Neural cell (in vitro differentiated cells): ENCODE results near the gene SPATA31C2. TPM values are rescaled to one million over a fixed set of nuclear protein-coding genes. Genes with fewer than 3 reads are reported as not detected.

Experiments used
- H2AFZ ChIP-seq: fragments of 200-600, 300-800 bp; sonication (generic), shearing (Covaris generic); 2 replicates; pipeline ENCODE4 v1.6.0; 2014; ENCODE audit warnings: low read depth, mild to moderate bottlenecking, antibody characterized with exemption, low read length, moderate library complexity
- H3F3A ChIP-seq: fragments of 200-600 bp; shearing (Covaris generic); 2 replicates; pipeline ENCODE4 v1.6.1; 2016; ENCODE audit warnings: mild to moderate bottlenecking, moderate library complexity, mixed read lengths, antibody characterized with exemption, low read length; ENCODE audit not compliant: insufficient read depth, poor library complexity, severe bottlenecking
- H3K27ac ChIP-seq: fragments of 200-600, 300-800 bp; sonication (generic), shearing (Covaris generic); 2 replicates; pipeline ENCODE4 v1.5.1; 2014; ENCODE audit warnings: mild to moderate bottlenecking, low read length, moderate library complexity
- H3K27me3 ChIP-seq: fragments of 300-800, 200-600 bp; sonication (generic), shearing (Covaris generic); 2 replicates; pipeline ENCODE4 v1.6.0; 2014; ENCODE audit warnings: mild to moderate bottlenecking, low read depth, low read length, moderate library complexity; ENCODE audit not compliant: insufficient read depth
- H3K36me3 ChIP-seq: fragments of 300-800, 200-600 bp; sonication (generic), shearing (Covaris generic); 2 replicates; pipeline ENCODE4 v1.5.1; 2014; ENCODE audit warnings: mild to moderate bottlenecking, antibody characterized with exemption, low read length, moderate library complexity; ENCODE audit not compliant: insufficient read depth
- H3K4me2 ChIP-seq: fragments of 300-800, 200-600 bp; sonication (generic), shearing (Covaris generic); 2 replicates; pipeline ENCODE4 v1.6.0; 2014; ENCODE audit warnings: mild to moderate bottlenecking, low read length
- H3K4me3 ChIP-seq: fragments of 300-800, 200-600 bp; sonication (generic), shearing (Covaris generic); 2 replicates; pipeline ENCODE4 v1.5.1; 2014; ENCODE audit warnings: mild to moderate bottlenecking, low read length, moderate library complexity
- H3K79me2 ChIP-seq: fragments of 200-600 bp; shearing (Covaris generic); replicated peaks from 2 replicates; pipeline ENCODE4 v1.6.0; 2014; ENCODE audit warnings: mild to moderate bottlenecking, low read length, moderate library complexity; ENCODE audit not compliant: insufficient read depth
- H3K9ac ChIP-seq: fragments of 300-800, 200-600 bp; sonication (generic), shearing (Covaris generic); 2 replicates; pipeline ENCODE4 v1.6.1; 2016; ENCODE audit warnings: mild to moderate bottlenecking, low read length, mixed read lengths
- H3K9me2 ChIP-seq: fragments of 200-600 bp; shearing (Covaris generic); 2 replicates; pipeline ENCODE4 v1.6.1; 2016; ENCODE audit warnings: mild to moderate bottlenecking, low read length, mixed read lengths; ENCODE audit not compliant: insufficient read depth
- H3K9me3 ChIP-seq: fragments of 200-600, 300-800 bp; sonication (generic), shearing (Covaris generic); 2 replicates; pipeline ENCODE4 v1.6.1; 2016; ENCODE audit warnings: mild to moderate bottlenecking, mixed run types, low read length, moderate library complexity, mixed read lengths
- H4K20me1 ChIP-seq: fragments of 200-600 bp; shearing (Covaris generic); 2 replicates; pipeline ENCODE4 v1.6.1; 2016; ENCODE audit warnings: mild to moderate bottlenecking, mixed run types; ENCODE audit not compliant: insufficient read depth
- CTCF ChIP-seq: fragments of 450-650 bp; IDR thresholded peaks from 2 replicates; pipeline ENCODE4 v1.5.1; 2014; ENCODE audit warnings: antibody characterized with exemption, mild to moderate bottlenecking, moderate library complexity; ENCODE audit not compliant: poor library complexity, severe bottlenecking
- EP300 ChIP-seq: fragments of 450-650 bp; conservative IDR thresholded peaks from 2 replicates; pipeline ENCODE4 v1.6.1; 2014; ENCODE audit warnings: antibody characterized with exemption, mild to moderate bottlenecking, moderate library complexity; ENCODE audit not compliant: poor library complexity, severe bottlenecking
- EZH2 ChIP-seq: fragments of 200-600, 300-800 bp; shearing (Covaris generic), sonication (generic); IDR thresholded peaks from 2 replicates; pipeline ENCODE4 v1.6.1; 2014; ENCODE audit warnings: antibody characterized with exemption, low read length, borderline replicate concordance, mild to moderate bottlenecking; ENCODE audit not compliant: insufficient read depth, poor library complexity, severe bottlenecking
- MXI1 ChIP-seq: fragments of 450-650 bp; conservative IDR thresholded peaks from 2 replicates; pipeline ENCODE4 v1.6.1; 2014; ENCODE audit warnings: antibody characterized with exemption, mild to moderate bottlenecking; ENCODE audit not compliant: poor library complexity, severe bottlenecking
- POLR2AphosphoS5 ChIP-seq: IDR thresholded peaks from 2 replicates; pipeline ENCODE4 v1.6.1; 2012
- RAD21 ChIP-seq: fragments of 450-650 bp; conservative IDR thresholded peaks from 2 replicates; pipeline ENCODE4 v1.6.1; 2014; ENCODE audit warnings: antibody characterized with exemption, mild to moderate bottlenecking, moderate library complexity
- REST ChIP-seq: IDR thresholded peaks from 2 replicates; pipeline ENCODE4 v1.6.1; 2012; ENCODE audit warnings: borderline replicate concordance
- SMC3 ChIP-seq: fragments of 450-650 bp; conservative IDR thresholded peaks from 2 replicates; pipeline ENCODE4 v1.6.1; 2014; ENCODE audit warnings: antibody characterized with exemption, mild to moderate bottlenecking, moderate library complexity; ENCODE audit not compliant: poor library complexity
- TAF1 ChIP-seq: IDR thresholded peaks from 2 replicates; pipeline ENCODE4 v1.6.1; 2012; ENCODE audit warnings: low read depth
- polyA plus RNA-seq: library from polyadenylated mRNA; depleted of rRNA; stranded (reverse); fragments of >200 nt; gene quantifications from 2 replicates; pipeline ENCODE4 v1.2.3, GENCODE V29; 2014

SPATA31C2 gene
- polyA plus RNA-seq, 1 donor from 2014 or later = not detected

- no peaks in the 10 kb centered on the region for H3K9me3 ChIP-seq
- no peaks in the 10 kb centered on the region for H3K9me2 ChIP-seq
- H3K27ac ChIP-seq = no peak overlapping the region
- no peaks in the 10 kb centered on the region for H3K36me3 ChIP-seq
- no peak overlapping the region for H3K9ac ChIP-seq
- TF ChIP-seq EP300 (no peak), TAF1 (no peak), EZH2 (no peak), POLR2AphosphoS5 (no peak), CTCF (no peak), REST (no peak), MXI1 (no peak), SMC3 (no peak), RAD21 (no peak)
- H3K27me3 ChIP-seq = no peaks in the 10 kb centered on the region
- no peaks in the 10 kb centered on the region for H3F3A ChIP-seq
- no peak overlapping the region for H3K4me2 ChIP-seq
- no peak overlapping the region for H3K4me3 ChIP-seq
- H4K20me1 ChIP-seq = no peaks in the 10 kb centered on the region
- no peaks in the 10 kb centered on the region for H3K79me2 ChIP-seq
- H2AFZ ChIP-seq = no peak overlapping the region
Observed at GRCh38 chr9:88182501-88182900, 44.2 kb upstream of the SPATA31C2 start.

- Histone ChIP-seq H3K36me3 (no peaks in the 10 kb centered on the region), H3F3A (no peaks in the 10 kb centered on the region), H3K4me2 (no peak overlapping the region), H3K79me2 (no peaks in the 10 kb centered on the region), H3K9me2 (no peaks in the 10 kb centered on the region), H3K27ac (no peak overlapping the region), H3K27me3 (no peaks in the 10 kb centered on the region), H4K20me1 (no peaks in the 10 kb centered on the region), H2AFZ (no peak overlapping the region), H3K9me3 (no peaks in the 10 kb centered on the region), H3K9ac (no peak overlapping the region), H3K4me3 (no peak overlapping the region)
- no peak for TF ChIP-seq POLR2AphosphoS5
- TF ChIP-seq CTCF = no peak
- TF ChIP-seq REST = no peak
- TF ChIP-seq TAF1 = no peak
- TF ChIP-seq SMC3 = no peak
- TF ChIP-seq RAD21 = no peak
- no peak for TF ChIP-seq EZH2
- TF ChIP-seq EP300 = no peak
- no peak for TF ChIP-seq MXI1
Observed at GRCh38 chr9:88180081-88180765, 41.9 kb upstream of the SPATA31C2 start.
